Memory B cell (primary cell): ENCODE data around the gene CRPPA.
"Not testable (repeated sequence)": the region's sequence is repeated elsewhere in the genome, so short reads cannot be mapped to it uniquely, and the experiment has no call there.

Experiments
- ATAC-seq: fragments of 150-1000 bp; cut with Tn5 transposase; 2 replicates; pipeline ENCODE4 v1.10.0; 2021; ENCODE audit warnings: low read depth, mild to moderate bottlenecking, moderate library complexity
- DNase-seq, 2 donors: peaks; one replicate each; pipeline ENCODE4 v3.0.0; 2022; ENCODE audit warnings: low spot score in 2 of 2
- H3K27ac Mint-ChIP-seq: one replicate; pipeline ENCODE4 v1.8.0; 2022; ENCODE audit warnings: mild to moderate bottlenecking, moderate library complexity, mixed read lengths
- H3K27me3 Mint-ChIP-seq: one replicate; pipeline ENCODE4 v1.8.0; 2022; ENCODE audit warnings: mixed read lengths
- H3K36me3 Mint-ChIP-seq: one replicate; pipeline ENCODE4 v1.8.0; 2022; ENCODE audit warnings: mild to moderate bottlenecking, mixed read lengths
- H3K4me1 Mint-ChIP-seq: one replicate; pipeline ENCODE4 v1.8.0; 2022; ENCODE audit warnings: mixed read lengths
- H3K4me3 Mint-ChIP-seq: one replicate; pipeline ENCODE4 v1.8.0; 2022; ENCODE audit warnings: mild to moderate bottlenecking, moderate library complexity, mixed read lengths
- H3K9me3 Mint-ChIP-seq: one replicate; pipeline ENCODE4 v1.8.0; 2022; ENCODE audit warnings: mixed read lengths

The CRPPA gene

GRCh38 chr7:16397501-16398145 is 23.7 kb downstream of the CRPPA start:
- H3K4me1 Mint-ChIP-seq = no peaks in the 10 kb centered on the region
- H3K9me3 Mint-ChIP-seq = peaks cover 13% of the 10 kb centered on the region
- no peak overlapping the region for H3K4me3 Mint-ChIP-seq
- no peaks in the 10 kb centered on the region for H3K27me3 Mint-ChIP-seq
- DNase-seq (no peak), ATAC-seq (no peak)
- H3K27ac Mint-ChIP-seq = no peak overlapping the region
- peaks cover 15% of the 10 kb centered on the region for H3K36me3 Mint-ChIP-seq

DNA sequence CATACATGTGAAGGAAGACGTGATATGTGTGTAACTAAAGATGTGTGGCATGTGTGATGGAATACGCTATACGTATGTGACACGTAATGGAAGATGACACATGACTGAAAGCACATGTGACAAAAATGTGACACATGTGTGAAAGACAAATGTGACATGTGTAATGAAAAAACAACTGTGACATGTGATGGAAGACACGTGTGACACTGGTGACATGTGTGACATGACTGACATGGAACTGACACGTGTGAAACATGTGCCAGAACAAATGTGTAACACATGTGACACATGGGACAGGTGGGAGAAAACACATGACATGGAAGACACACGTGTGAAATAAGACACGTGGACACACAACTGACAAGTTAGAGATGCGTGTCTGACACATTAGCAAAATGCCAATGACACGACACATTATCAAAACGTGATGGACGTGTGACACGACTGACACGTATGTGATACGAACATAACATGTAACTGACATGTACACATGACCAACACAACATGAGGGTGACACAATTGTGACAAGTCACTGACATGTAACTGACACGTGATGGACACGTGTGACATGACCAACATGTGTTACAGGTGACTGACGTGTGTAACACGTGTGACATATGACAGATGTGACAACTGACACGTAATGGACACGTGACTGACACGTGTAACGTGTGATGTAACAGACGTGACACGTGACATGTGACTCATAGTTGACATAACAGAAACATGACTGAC is 24.4 kb downstream of the CRPPA start:
- peaks cover 10% of the 10 kb centered on the region for H3K36me3 Mint-ChIP-seq
- peak overlapping the region; percentile 35 for H3K27ac Mint-ChIP-seq
- no peaks in the 10 kb centered on the region for H3K4me1 Mint-ChIP-seq
- no peaks in the 10 kb centered on the region for H3K27me3 Mint-ChIP-seq
- ATAC-seq (no peak), DNase-seq (no peak)
- H3K9me3 Mint-ChIP-seq = peaks cover 8% of the 10 kb centered on the region
- no peak overlapping the region for H3K4me3 Mint-ChIP-seq

GRCh38 chr7:16395121-16395520 is 26.2 kb downstream of the CRPPA start:
- Mint-ChIP-seq H3K36me3 (no peaks in the 10 kb centered on the region), H3K4me1 (no peaks in the 10 kb centered on the region), H3K4me3 (no peak overlapping the region), H3K27me3 (no peaks in the 10 kb centered on the region), H3K9me3 (peaks cover 8% of the 10 kb centered on the region), H3K27ac (no peak overlapping the region)
- DNase-seq = no peak
- ATAC-seq = no peak

GRCh38 chr7:16393862-16394422 is 27.4 kb downstream of the CRPPA start:
- Mint-ChIP-seq H3K4me3 (no peak overlapping the region), H3K4me1 (no peaks in the 10 kb centered on the region), H3K9me3 (peaks cover 8% of the 10 kb centered on the region), H3K27ac (no peak overlapping the region), H3K36me3 (no peaks in the 10 kb centered on the region), H3K27me3 (no peaks in the 10 kb centered on the region)
- ATAC-seq (no peak), DNase-seq (no peak)

GRCh38 chr7:16392990-16393523 is 28.3 kb downstream of the CRPPA start:
- no peak for ATAC-seq
- H3K27me3 Mint-ChIP-seq = no peaks in the 10 kb centered on the region
- DNase-seq = no peak
- H3K27ac Mint-ChIP-seq = no peak overlapping the region
- peaks cover 8% of the 10 kb centered on the region for H3K9me3 Mint-ChIP-seq
- no peaks in the 10 kb centered on the region for H3K36me3 Mint-ChIP-seq
- no peak overlapping the region for H3K4me3 Mint-ChIP-seq
- no peaks in the 10 kb centered on the region for H3K4me1 Mint-ChIP-seq

GRCh38 chr7:16383786-16384185 is 37.6 kb downstream of the CRPPA start:
- DNase-seq, H3K4me1 Mint-ChIP-seq, H3K4me3 Mint-ChIP-seq, H3K9me3 Mint-ChIP-seq, H3K36me3 Mint-ChIP-seq, H3K27ac Mint-ChIP-seq, ATAC-seq, H3K27me3 Mint-ChIP-seq: not testable (repeated sequence)

DNA sequence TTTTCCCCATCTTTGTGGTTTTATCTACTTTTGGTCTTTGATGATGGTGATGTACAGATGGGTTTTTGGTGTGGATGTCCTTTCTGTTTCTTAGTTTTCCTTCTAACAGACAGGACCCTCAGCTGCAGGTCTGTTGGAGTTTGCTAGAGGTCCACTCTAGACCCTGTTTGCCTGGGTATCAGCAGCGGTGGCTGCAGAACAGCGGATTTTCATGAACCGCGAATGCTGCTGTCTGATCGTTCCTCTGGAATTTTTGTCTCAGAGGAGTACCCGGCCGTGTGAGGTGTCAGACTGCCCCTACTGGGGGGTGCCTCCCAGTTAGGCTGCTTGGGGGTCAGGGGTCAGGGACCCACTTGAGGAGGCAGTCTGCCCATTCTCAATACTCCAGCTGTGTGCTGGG is 38.2 kb downstream of the CRPPA start:
- H3K4me3 Mint-ChIP-seq, H3K9me3 Mint-ChIP-seq, ATAC-seq, DNase-seq, H3K27ac Mint-ChIP-seq, H3K36me3 Mint-ChIP-seq, H3K4me1 Mint-ChIP-seq, H3K27me3 Mint-ChIP-seq: not testable (repeated sequence)
